Hepatocyte (in vitro differentiated cells): Measurements from ENCODE around the gene TRAPPC12.

ENCODE experiments used
- EZH2 ChIP-seq: fragments of 200-600 bp; sonication (generic); IDR thresholded peaks from 2 replicates; pipeline ENCODE4 v1.6.1; 2016; ENCODE audit warnings: antibody characterized with exemption, mild to moderate bottlenecking, borderline replicate concordance
- EZH2phosphoT487 ChIP-seq: fragments of 200-600 bp; sonication (generic); IDR thresholded peaks from one replicate; pipeline ENCODE4 v1.6.1; 2018; ENCODE audit warnings: antibody characterized with exemption, mild to moderate bottlenecking, low read depth, moderate library complexity; ENCODE audit not compliant: unreplicated experiment, severe bottlenecking
- TF ChIP-seq, protein P1 (sequence below): fragments of 200-600 bp; sonication (generic); IDR thresholded peaks from 2 replicates; pipeline ENCODE4 v1.5.1; 2016; ENCODE audit warnings: antibody characterized with exemption, mild to moderate bottlenecking; ENCODE audit not compliant: poor library complexity

DNA sequence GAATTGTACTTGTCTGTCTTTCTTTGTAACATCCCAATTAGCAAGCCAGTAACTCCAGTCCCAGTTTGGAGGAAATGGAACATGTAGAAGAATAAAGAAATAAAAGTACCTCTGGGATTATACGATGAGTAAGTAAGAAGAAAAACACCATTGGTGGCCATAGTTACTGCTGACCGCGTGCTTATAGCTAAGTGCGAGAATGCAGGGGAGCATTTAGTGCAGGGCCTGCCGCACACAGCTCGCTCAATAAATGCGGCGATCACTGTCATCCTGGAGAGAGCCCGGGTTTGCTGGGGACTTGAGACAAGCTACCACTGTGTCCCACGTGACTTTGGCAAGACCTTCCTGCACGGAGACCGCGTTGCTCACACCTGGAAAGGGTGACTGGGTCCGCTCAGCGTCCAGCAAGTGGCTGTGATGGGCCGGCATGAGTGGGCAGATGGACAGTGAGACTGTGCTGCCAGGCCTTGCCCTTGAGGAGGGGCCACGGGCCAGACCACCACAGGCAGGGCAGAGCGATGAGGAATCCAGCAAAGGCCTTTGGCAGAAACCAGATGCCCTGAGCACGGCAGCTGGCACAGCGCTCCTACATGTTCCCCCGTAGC is 85.0 kb downstream of the TRAPPC12 start:
- no peak for TF ChIP-seq EZH2phosphoT487
- TF ChIP-seq, protein P1, sequence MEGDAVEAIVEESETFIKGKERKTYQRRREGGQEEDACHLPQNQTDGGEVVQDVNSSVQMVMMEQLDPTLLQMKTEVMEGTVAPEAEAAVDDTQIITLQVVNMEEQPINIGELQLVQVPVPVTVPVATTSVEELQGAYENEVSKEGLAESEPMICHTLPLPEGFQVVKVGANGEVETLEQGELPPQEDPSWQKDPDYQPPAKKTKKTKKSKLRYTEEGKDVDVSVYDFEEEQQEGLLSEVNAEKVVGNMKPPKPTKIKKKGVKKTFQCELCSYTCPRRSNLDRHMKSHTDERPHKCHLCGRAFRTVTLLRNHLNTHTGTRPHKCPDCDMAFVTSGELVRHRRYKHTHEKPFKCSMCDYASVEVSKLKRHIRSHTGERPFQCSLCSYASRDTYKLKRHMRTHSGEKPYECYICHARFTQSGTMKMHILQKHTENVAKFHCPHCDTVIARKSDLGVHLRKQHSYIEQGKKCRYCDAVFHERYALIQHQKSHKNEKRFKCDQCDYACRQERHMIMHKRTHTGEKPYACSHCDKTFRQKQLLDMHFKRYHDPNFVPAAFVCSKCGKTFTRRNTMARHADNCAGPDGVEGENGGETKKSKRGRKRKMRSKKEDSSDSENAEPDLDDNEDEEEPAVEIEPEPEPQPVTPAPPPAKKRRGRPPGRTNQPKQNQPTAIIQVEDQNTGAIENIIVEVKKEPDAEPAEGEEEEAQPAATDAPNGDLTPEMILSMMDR, result no peak
- no peak for TF ChIP-seq EZH2
